ENCODE results near the gene SERPINA5. TPM values are rescaled to one million over a fixed set of nuclear protein-coding genes. Genes with fewer than 3 reads are reported as not detected.

The SERPINA5 gene
- total RNA-seq, 1 experiment from 2014 or later: 2.2 TPM

DNA sequence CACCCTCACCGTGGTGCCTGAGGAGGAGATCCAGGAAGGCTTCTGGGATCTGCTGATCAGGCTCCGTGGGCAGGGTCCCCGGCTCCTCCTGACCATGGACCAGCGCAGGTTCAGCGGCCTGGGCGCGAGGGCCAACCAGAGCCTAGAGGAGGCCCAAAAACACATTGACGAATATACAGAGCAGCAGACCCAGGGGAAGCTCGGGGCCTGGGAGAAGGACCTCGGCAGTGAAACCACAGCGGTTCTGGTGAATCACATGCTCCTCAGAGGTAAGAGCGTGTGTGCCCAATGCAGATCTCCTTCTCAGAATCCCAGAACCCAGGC lies 60.4 kb downstream of the SERPINA5 start:
- no TSS peak for BruUV-seq (replicated peaks)

More for the DNA sequence above, 60.4 kb downstream of the SERPINA5 start:
- H3K4me3 ChIP-seq (ENCODE audit: low read depth, low read length): no peak overlapping the region
- peaks cover 21% of the 10 kb centered on the region for H3K9me3 Mint-ChIP-seq (ENCODE audit: unreplicated experiment)
- ChIA-PET CTCF (no interaction called here), POLR2A (no interaction called here)
- H3K36me3 Mint-ChIP-seq (ENCODE audit: insufficient read depth, unreplicated experiment): peaks cover 5% of the 10 kb centered on the region
- H3K36me3 ChIP-seq (ENCODE audit: control insufficient read depth, insufficient read depth, low read length): no peaks in the 10 kb centered on the region
- H3K9me3 ChIP-seq: no peaks in the 10 kb centered on the region
- H3K4me1 ChIP-seq: peaks cover 6% of the 10 kb centered on the region; the same call in 1 of the 2 replicates
- H3K4me3 Mint-ChIP-seq (ENCODE audit: unreplicated experiment): no peak overlapping the region
- no peak for DNase-seq
- TF ChIP-seq, protein P1, sequence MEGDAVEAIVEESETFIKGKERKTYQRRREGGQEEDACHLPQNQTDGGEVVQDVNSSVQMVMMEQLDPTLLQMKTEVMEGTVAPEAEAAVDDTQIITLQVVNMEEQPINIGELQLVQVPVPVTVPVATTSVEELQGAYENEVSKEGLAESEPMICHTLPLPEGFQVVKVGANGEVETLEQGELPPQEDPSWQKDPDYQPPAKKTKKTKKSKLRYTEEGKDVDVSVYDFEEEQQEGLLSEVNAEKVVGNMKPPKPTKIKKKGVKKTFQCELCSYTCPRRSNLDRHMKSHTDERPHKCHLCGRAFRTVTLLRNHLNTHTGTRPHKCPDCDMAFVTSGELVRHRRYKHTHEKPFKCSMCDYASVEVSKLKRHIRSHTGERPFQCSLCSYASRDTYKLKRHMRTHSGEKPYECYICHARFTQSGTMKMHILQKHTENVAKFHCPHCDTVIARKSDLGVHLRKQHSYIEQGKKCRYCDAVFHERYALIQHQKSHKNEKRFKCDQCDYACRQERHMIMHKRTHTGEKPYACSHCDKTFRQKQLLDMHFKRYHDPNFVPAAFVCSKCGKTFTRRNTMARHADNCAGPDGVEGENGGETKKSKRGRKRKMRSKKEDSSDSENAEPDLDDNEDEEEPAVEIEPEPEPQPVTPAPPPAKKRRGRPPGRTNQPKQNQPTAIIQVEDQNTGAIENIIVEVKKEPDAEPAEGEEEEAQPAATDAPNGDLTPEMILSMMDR (IDR thresholded peaks at IDR 0.05; ENCODE audit: insufficient read depth in 1 of 2, low read depth in 1 of 2, low read length in 1 of 2, severe bottlenecking in 1 of 2, unreplicated experiment in 1 of 2): no peak
- no peaks in the 10 kb centered on the region; the same call in 1 of the 2 replicates for H3K27me3 ChIP-seq (replicated peaks; ENCODE audit: control insufficient read depth, insufficient read depth, low read length)
- peaks cover 10% of the 10 kb centered on the region for H3K27me3 Mint-ChIP-seq (ENCODE audit: insufficient read depth, unreplicated experiment)
- intact Hi-C loops (cut with micrococcal nuclease; ENCODE audit: unreplicated experiment): no loop called here
- no peaks in the 10 kb centered on the region for H3K4me1 Mint-ChIP-seq (ENCODE audit: low read depth, unreplicated experiment)
- H3K27ac Mint-ChIP-seq (ENCODE audit: unreplicated experiment): no peak overlapping the region

Other genes with a start within 250 kb of the SERPINA5 start
- gene SERPINA2, start 214.7 kb upstream of the SERPINA5 start, total RNA-seq (2022): not detected in 2 replicates
- gene SERPINA1, start 192.8 kb upstream of the SERPINA5 start, total RNA-seq (2022): 150 and 178 TPM in 2 replicates
- gene SERPINA11, start 128.6 kb upstream of the SERPINA5 start, total RNA-seq (2022): 0.35 and 0.54 TPM in 2 replicates
- gene SERPINA9, start 105.2 kb upstream of the SERPINA5 start, total RNA-seq (2022): not detected in 2 replicates
- gene SERPINA12, start 72.0 kb upstream of the SERPINA5 start, total RNA-seq (2022): not detected in 2 replicates
- 5.5 and 6.3 TPM in 2 replicates for gene SERPINA4, start 20.0 kb upstream of the SERPINA5 start, total RNA-seq (2022)
- 1.3 and 2.3 TPM in 2 replicates for gene SERPINA3, start 31.0 kb downstream of the SERPINA5 start, total RNA-seq (2022)
- 0.26 TPM in 1 of 2 replicates, not detected in the other for gene GSC, start 188.7 kb downstream of the SERPINA5 start, total RNA-seq (2022)